GM19023 (cell line): ENCODE data around the gene TAF10.

Source experiments
- ATAC-seq: cut with Tn5 transposase; IDR thresholded peaks from one replicate; pipeline ENCODE4 v1.9.1; 2021; ENCODE audit warnings: mild to moderate bottlenecking, moderate library complexity; ENCODE audit not compliant: unreplicated experiment

Gene TAF10

DNA sequence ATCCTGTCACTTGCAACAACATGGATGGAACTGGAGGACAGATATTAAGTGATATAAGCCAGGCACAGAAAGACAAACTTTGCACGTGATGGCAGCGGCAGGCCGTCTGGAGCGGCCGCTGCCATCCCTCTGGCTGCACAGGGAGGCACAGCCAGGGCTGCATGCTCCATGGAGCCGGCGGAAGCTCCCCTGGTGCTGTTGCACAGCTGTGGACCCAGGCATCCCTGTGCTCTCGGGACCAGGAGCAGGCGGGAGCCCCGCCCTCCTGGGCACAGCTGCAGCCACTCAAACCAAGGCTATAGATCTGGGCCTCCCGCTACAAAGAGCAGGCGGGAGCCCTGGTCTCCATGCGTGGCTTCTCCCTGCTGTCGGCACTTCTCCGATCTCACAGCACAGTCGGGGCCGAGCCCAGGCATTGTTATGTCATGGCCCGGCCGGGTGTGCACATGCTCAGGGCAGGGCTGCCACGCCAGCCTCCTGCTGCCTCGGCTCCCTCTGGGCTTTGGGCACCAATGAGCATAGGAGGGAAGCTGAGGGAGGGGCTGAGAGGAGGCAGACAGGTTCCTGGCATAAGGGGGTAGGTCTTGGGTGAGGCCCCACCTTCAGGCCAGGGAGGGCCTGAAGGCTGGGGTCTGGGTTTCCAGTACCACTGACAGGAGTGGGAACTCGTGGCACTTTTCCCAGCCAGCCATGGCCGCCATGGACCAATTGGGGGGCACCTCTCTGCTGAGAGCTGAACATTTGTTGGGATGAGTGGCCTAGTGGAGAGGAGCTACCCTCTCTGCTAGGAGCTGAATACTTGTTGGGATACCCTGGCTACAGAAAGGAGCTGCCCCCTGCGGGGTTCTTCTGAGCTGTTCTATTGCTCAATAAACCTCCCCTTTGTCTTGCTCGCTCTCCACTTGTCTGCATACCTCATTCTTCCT lies 25.3 kb downstream of the TAF10 start:
- ATAC-seq, result no peak

DNA sequence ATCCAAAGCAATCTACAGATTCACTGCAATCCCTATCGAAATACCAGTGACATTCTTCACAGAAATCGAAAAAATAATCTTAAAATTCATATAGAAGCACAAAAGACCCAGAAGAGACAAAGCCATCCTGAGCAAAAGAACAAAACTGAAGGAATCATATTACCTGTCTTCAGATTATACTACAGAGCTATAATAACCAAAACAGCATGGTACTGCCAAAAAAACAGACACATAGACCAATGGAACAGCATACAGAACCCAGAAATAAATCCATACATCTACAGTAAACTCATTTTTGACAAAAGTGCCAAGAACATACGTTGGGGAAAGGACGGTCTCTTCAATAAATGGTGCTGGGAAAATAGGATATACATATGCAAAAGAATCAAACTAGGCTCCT lies 27.5 kb downstream of the TAF10 start:
- ATAC-seq, result no peak

DNA sequence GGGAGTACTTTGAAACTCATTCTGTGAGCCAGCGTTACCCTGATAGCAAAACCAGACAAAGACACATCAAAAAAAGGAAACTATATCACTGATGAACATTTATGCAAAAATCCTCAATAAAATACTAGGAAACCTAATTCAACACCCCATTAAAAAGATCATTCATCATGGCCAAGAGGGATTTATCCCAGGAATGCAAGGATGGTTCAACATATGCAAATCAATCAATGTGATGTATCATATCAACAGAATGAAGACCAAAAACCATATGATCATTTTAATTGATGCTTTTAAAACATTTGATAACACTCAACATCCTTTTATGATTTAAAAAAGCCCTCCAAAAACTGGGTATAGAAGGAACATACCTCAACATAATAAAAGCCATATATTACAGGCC lies 28.4 kb downstream of the TAF10 start:
- no peak for ATAC-seq

- ATAC-seq, result no peak
These were observed 32.3 kb downstream of the TAF10 start for GRCh38 chr11:6579681-6580080.

GRCh38 chr11:6578134-6578533 lies 33.9 kb downstream of the TAF10 start:
- ATAC-seq, result no peak

DNA sequence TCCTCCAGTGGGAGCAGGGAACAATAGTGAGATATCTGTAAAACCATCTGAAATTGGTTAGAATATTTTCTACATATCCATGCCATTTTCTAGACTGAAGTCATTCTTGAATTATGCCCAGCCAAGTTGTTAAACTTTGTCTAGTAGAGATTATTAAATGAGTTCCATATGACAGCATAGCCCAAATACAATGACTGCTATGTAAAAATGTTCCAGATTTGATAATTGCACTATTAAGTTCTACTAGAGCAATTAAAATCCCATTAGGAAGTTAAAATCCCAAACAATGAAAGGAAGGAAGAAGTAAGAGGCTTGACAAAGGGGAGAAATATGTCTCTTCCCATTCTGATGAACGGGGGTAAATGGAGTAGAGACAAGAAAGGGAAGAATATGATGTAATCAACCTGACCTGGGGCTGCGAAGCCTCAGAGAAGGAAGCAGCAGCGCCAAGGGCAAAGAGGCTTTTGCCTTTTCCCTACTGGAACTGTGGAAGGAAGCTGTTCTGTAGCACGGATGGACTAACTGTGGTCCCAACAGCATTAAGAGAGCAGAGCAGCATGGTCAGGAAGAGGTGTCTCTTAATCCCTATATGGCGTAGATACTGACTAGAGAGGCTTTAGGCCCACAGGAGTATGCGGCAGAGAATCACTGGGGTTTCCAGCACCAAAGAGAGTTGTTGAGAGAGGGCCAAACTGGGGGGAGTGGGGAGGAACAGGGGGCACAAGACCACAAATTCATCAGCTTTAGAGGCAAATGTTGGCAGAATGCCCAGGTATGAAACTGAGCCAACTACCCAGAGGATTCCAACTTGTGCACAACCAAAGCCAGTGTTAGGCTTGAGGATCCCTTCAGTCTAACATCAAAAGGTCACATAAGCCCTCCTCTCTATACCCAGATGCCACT lies 35.3 kb downstream of the TAF10 start:
- ATAC-seq, result no peak

- ATAC-seq, result no peak
These were observed 37.0 kb downstream of the TAF10 start for GRCh38 chr11:6574816-6575715.

DNA sequence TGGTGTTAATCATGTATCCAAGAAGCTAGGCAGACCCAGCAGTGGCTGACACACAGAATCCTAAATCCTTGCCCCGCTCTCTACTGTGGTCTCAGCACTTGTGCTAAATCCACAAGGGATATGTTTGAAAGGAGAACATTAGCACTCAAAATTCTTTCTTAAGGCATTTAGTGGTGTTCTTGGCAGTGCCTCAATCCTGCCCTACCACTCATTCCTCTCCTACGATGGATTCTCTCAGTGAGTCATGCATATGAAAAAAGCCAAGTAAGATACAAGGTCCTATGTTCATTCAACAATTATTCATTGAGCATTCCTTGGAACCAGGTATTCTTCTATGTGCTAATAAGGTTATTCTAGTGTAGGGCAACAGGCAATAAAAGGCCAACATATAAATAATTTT lies 39.8 kb downstream of the TAF10 start:
- ATAC-seq, result no peak

GRCh38 chr11:6571434-6572008 lies 40.5 kb downstream of the TAF10 start:
- ATAC-seq, result no peak

GRCh38 chr11:6570691-6571427 lies 41.2 kb downstream of the TAF10 start:
- ATAC-seq, result no peak

GRCh38 chr11:6569706-6570105 lies 42.3 kb downstream of the TAF10 start:
- ATAC-seq, result no peak

DNA sequence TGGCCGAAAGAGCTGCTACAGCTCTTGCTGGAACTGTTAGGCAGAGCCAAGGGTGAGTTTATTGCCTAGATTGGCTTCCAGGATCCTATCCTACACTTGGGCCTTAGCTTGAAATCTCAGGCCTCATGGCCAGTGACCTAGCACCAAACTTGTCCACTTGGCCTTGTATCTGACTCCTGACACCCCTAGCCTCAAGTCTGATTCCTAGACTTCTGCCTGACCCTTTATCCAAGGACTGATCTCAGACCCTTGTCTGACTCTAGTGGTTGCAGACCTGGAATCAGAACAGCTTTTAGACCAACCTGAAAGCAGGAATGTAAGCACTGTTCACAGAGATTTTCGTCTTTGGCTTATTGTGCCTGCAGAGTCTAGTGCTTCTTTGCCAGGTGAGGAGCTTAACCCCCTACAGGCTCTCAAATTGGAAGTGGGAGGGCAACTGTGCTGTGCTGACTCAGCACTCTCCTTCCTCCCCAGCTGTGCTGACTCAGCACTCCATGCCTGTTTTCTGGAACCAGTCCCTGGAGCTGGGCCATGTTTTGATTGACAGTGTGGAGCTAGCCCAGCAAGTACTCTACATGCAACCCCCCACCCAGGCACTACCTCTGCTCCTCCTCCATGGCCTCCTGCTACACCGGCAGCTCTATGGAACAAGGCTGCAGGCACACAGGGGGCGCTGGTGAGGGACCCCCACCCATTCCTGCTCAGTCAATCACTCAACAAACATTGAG lies 43.7 kb downstream of the TAF10 start:
- ATAC-seq, result no peak

DNA sequence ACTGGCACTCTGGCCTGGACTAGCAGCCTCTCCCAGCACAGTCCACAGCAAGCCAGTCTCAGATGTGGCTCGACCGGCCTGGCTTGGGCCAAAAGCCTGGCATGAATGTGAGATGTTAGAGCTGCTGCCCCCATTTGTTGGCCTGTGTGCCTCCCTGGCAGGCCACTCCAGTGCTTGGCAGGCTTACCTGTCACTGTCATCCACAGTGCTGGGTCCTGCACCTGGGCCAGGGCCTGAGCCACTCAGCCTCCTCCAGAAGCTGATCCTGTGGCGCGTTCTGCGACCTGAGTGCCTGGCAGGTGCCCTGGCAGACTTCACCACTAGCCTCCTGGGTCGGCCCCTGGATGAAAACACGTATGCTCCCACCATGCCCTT lies 44.7 kb downstream of the TAF10 start:
- no peak for ATAC-seq

DNA sequence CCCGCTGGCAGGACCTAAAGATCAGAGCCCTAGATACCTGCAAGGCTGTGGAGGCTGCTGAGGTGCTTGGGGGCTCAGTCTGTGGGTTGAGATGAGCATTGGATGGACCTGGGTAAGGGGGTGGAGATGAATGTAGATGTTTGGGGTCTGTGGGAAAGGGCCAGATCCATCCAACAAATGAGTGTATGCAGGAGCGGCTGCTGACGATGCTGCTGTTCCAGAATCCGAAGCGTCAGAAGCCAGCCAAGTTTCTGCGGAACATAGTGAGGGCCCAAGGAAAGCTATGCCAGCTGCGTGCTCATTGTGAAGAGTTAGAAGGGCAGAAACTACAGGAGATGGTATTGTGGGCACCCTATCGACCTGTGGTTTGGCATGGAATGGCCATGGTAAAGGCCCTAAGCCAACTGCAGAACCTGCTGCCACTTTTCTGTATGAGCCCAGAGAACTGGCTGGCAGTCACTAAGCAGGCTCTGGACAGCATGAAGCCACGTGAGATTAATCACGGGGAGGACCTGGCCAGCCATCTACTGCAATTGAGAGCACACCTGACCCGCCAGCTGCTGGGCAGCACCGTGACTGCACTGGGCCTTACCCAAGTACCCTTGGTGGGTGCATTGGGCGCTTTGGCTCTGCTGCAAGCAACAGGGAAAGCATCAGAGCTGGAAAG lies 45.2 kb downstream of the TAF10 start:
- ATAC-seq, result no peak

GRCh38 chr11:6565988-6566703 lies 45.9 kb downstream of the TAF10 start:
- no peak for ATAC-seq

GRCh38 chr11:6565325-6565724 lies 46.7 kb downstream of the TAF10 start:
- ATAC-seq, result no peak

- ATAC-seq, result no peak
These were observed 48.3 kb downstream of the TAF10 start for GRCh38 chr11:6563667-6564066.

DNA sequence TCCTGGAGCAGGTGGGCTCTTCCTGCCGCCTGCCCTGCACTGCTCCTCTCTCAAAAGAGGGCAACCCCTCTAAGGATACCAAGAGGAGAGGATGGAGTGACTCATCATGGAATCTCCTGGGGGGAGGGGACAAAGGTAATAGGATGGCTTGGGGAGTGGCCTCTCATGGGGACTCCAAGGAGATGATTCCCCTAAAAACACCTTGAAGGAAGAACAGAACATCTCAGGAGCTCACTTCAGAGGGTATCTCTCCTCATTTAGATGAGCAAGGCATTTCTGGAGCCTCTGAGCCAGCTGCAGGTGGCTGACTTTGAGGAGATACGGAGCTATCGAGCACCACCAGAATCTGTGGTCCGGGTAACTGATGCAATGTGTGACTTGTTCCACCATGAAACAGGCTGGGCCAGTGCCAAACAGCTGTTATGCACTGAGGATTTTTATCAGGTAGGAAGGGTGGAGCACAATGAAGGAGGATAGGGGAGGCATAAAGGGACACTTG lies 48.8 kb downstream of the TAF10 start:
- no peak for ATAC-seq
